HUDEP-2 (cell line): ENCODE results near the gene FURIN.
A peak's percentile ranks its signal among the peaks of the same experiment; 100 is the strongest.
"Not testable (repeated sequence)": the region's sequence is repeated elsewhere in the genome, so short reads cannot be mapped to it uniquely, and the experiment has no call there.

Source experiments
- DNase-seq, 76 experiments: peaks; one replicate each; lab custom pipeline; 2025; ENCODE audit not compliant: unreplicated experiment in 76 of 76; lab: John Stamatoyannopoulos, UW

Gene FURIN

GRCh38 chr15:90911906-90912769, 43.8 kb downstream of the FURIN start:
- no peak for DNase-seq

- no peak for DNase-seq
Measured at GRCh38 chr15:90912770-90913075, 44.3 kb downstream of the FURIN start.

DNA sequence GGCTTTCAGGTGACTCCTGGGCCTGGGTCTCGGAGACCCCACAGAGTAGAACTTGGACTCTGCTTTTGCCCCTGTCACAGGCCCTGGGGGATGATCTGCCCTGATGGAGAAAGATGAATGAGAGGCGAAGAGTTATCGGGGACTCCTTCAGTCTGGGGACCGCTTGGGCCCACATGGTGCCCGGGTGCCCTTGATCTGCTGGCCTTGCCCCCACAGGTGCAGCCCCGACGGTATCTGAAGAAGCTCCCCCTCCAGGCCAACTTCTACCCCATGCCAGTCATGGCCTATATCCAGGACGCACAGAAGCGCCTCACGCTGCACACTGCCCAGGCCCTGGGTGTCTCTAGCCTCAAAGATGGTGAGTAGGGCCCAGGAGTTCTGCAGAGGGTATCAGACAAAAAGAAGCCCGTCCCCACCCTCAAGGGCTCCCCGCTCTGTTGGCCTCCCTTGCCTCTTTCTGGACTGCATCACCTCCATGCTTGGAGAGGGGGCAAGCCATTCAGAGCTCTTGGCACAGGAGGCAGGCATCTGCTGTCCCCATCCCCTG, 45.1 kb downstream of the FURIN start:
- DNase-seq, result no peak

DNA sequence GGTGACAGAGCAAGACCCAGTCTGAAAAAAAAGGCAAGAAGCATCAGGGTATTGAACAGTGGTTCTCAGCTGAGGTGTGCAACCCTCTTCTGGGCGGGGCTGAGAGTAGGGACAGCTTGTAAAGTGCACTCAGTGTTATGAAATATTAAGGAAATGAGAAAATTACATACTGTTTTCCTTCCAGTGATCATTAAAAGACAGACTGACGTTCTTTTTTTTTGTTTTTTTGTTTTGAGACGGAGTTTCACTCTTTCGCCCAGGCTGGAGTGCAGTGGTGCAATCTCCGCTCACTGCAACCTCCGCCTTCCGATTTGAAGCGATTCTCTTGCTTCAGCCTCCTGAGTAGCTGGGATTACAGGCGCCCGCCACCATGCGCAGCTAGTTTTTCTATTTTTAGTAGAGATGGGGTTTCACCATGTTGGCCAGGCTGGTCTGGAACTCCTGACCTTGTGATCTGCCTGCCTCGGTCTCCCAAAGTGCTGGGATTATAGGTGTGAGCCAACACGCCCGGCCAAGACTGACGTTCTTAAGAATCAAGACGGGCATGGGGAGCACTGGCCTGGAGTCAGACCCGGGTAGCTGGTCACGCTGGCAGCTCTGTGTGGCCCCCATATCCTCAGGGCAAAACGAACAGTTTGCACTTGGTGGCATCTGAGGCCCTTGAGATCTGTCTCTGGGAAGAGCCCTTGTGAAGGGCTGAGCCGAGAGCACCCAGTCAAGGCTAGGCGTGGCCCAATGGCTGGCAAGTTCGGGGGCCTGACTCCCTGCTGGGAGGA, 46.1 kb downstream of the FURIN start:
- no peak for DNase-seq

DNA sequence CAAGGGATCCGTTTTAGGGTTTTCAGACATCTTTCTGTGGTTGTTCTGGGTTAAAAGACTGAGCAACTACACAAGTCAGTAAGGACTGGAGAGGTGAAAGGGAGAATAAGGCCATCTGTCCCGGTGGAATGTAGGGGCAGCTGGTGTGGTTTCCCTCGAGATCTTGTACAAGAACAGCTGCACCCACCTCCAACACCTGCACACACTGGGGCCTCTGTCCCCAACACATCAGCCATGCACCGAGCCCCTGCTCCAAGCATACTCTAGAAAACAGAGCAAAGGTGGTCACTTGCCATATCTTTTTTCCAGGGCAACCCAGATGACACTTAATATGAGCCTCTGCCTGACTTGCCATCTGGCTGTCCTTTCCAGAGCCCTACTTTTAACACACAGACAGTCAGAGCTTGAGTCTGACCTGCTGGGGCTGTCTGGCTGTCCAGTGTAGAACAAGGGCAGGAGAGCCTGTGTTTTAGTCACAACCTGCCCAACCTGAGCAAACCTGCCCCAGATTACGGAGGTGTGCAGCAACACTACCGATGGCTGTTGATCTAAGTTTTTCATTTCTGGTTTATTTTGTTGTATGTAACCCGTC, 46.9 kb downstream of the FURIN start:
- DNase-seq, result no peak

GRCh38 chr15:90915808-90916440, 47.5 kb downstream of the FURIN start:
- no peak for DNase-seq

DNA sequence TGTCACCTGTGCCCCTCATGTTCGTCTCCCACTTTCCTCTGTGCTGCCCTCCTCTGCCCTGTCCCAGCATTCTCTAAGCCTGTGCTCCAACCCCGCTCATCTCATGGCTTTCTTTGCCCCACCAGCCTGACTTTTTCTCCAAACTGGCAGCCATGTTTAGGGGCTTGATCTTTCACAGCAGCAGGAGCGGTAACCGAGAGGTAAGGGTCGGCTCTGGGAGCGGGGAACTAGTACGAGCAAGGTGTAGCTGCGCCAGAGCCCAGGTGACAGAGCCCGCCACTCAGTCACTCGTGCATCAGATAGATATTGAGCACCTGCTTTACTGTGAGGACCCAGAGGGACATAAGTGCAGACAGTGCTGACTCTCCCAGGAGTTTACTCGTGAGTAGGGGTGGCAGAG, 48.1 kb downstream of the FURIN start:
- DNase-seq, result no peak

GRCh38 chr15:90917569-90917968, 49.2 kb downstream of the FURIN start:
- DNase-seq, result no peak

DNA sequence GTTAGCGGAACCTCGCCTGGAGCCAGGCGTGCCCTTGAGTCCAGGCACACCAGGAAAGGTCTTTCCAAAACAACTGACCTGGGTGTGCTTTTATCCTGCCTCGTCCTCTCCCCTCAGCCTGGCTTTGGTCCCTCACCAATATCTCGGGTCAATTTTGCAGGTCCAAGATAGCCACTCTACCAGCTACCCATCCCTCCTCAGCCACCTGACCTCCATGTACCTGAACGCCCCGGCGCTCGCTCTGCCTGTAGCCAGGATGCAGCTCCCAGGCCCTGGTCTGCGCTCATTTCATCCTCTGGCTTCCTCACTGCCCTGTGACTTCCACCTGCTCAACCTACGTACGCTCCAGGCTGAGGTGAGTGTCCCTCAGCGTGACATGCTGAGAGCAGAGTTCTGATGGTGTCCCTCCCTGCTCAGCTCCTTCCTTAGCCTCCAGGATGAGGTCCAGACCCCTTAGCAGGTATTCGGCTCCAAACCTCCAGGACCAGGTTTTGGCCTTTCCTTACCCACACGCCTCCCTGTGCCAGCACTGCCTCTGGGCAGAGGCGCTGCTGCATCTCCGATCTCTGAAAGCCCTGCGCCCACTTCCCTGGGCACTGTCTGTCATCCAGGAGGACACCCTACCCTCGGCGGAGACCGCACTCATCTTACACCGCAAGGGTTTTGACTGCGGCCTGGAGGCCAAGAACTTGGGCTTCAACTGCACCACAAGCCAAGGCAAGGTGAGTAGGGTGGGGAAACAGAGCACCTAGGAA, 49.8 kb downstream of the FURIN start:
- DNase-seq, result no peak

GRCh38 chr15:90918835-90919234, 50.4 kb downstream of the FURIN start:
- no peak for DNase-seq

DNA sequence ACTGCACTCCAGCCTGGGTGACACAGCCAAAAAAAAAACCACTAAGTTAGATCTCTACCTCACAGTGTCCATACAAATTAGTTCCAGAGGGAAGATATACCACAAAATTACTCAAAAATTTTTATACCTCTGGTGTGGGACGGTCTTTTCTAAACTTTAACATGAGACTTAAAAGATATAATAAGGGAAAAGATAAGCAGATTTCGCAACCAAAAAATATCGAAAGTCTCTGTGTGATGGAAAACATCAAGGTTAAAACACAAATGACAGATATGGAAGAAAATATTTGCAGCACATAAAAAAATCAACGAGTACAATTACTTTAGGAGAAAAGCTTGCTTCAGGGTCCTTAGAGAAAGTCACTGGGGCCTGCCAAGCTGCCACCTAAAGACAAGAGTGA, 53.5 kb downstream of the FURIN start:
- no peak for DNase-seq

- DNase-seq, result peak in 8 of 76 experiments; percentile 5 to 38 (median 18)
Measured at GRCh38 chr15:90922712-90923322, 54.4 kb downstream of the FURIN start.

DNA sequence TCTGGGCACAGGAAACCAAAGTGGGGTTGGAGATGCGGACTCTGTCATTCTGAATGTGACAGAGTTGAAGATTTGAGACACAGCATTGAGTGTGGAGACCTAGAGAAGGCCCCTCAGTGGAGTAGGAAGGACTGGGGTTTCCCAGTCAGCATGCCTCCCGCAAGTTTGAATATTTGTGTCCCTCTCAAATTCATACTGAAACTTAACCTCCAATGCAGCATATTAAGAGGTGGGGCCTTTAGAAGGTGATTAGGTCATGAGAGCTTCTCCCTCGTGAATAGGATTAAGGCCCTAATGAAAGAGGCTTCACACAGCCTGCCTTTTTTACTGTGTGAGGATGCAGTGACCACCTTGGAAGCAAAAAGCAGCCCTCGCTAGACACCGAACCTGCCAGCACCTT, 56.0 kb downstream of the FURIN start:
- DNase-seq, result no peak

DNA sequence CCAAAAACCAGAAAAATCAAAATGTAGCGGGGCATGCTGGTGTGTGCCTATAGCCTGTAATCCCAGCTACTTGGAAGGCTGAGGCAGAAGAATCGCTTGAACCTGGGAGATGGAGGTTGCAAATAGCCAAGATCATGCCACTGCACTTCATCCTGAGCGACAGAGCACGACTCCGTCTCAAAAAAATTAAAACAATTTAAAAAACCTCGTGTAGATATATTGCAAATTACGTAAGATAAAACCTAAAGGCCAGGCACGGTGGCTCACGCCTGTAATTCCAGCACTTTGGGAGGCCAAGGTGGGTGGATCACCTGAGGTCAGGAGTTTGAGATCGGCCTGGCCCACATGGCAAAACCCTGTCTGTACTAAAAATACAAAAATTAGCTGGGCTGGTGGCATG, 58.4 kb downstream of the FURIN start:
- DNase-seq, result not testable (repeated sequence)

DNA sequence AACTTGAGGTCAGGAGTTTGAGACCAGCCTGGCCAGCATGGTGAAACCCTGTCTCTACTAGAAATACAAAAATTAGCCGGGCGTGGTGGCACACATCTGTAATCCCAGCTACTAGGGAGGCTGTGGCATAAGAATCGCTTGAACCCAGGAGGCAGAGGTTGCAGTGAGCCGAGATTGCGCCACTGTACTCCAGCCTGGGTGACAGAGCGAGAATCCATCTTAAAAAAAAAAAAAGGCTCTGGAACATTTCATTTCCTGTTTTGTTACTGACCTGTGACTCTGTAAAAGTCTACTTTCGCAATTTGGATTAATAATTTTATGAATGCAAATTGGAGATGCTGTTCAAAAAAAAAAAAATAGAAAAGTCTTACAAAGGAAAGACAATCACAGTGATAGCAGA, 59.7 kb downstream of the FURIN start:
- DNase-seq, result not testable (repeated sequence)

DNA sequence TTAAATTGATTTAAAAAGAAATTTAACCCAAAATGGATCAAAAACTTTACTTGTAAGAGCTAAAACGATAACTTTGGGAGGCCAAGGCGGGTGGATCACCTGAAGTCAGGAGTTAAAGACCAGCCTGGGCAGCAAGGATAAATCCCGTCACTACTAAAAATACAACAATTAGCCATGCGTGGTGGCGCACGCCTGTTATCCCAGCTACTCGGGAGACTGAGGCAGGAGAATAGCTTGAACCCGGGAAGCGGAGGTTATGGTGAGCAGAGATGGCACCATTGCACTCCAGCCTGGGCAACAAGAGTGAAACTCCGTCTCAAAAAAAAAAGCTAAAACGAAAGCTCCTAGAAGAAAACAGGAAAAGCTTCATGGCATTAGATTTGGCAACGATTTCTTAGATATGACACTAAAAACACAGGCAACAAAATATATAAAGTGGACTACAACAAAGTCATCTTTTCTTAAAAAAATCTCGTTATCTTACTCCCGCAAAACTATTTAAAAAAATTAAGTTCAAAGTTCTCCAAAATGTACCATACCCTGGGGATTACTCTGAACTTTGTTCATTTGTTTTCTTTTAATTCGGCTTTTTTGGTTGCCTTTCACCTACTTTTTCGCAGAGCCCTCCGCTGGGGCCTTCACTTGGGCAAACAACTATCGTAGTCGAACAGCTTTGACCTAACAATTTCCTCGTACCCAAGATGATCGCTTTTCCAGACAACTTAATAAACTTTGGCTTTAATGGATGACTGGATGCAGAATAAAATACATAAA, 61.0 kb downstream of the FURIN start:
- DNase-seq, result peak in 1 of 76 experiments; percentile 51

GRCh38 chr15:90930861-90931574, 62.6 kb downstream of the FURIN start:
- peak in 1 of 76 experiments; percentile 28 for DNase-seq

DNA sequence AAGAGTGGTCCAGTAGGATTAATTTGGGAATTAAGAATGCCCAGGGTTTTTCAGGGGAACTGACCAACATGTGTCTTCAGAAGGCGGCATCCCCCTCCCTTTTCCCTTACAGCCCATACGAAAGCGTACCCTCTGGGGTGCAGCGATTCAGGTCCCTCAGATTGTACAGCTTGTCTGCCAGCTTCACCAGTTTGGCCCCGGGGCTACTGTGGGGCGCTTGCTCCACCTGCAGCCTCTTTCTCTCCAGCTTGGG, 63.1 kb downstream of the FURIN start:
- no peak for DNase-seq
